Smooth muscle cell (in vitro differentiated cells): Measurements from ENCODE around the gene MYO18A. TPM values are rescaled to one million over a fixed set of nuclear protein-coding genes. Genes with fewer than 3 reads are reported as not detected.

Source experiments
- DNase-seq: peaks from one replicate; lab custom pipeline; 2025; ENCODE audit not compliant: unreplicated experiment; lab: John Stamatoyannopoulos, UW
- H2AFZ ChIP-seq: fragments of 200-600 bp; sonication (generic); 2 replicates; pipeline ENCODE4 v1.6.0; 2016; ENCODE audit warnings: antibody characterized with exemption, low read depth, mild to moderate bottlenecking
- H3F3A ChIP-seq: fragments of 200-600 bp; sonication (generic); 2 replicates; pipeline ENCODE4 v1.6.0; 2017; ENCODE audit warnings: antibody characterized with exemption, low read depth
- H3K27ac ChIP-seq: fragments of 200-600 bp; sonication (generic); 2 replicates; pipeline ENCODE4 v1.5.1; 2016; ENCODE audit warnings: low read depth, mild to moderate bottlenecking
- H3K27me3 ChIP-seq: fragments of 200-600 bp; sonication (generic); 2 replicates; pipeline ENCODE4 v1.6.1; 2016; ENCODE audit warnings: low read depth, mild to moderate bottlenecking
- H3K36me3 ChIP-seq: fragments of 200-600 bp; sonication (generic); 2 replicates; pipeline ENCODE4 v1.5.1; 2016; ENCODE audit warnings: low read depth
- H3K4me1 ChIP-seq: fragments of 200-600 bp; sonication (generic); 2 replicates; pipeline ENCODE4 v1.5.1; 2016; ENCODE audit warnings: low read depth
- H3K4me2 ChIP-seq: fragments of 200-600 bp; sonication (generic); 2 replicates; pipeline ENCODE4 v1.6.0; 2016; ENCODE audit warnings: mild to moderate bottlenecking
- H3K4me3 ChIP-seq: fragments of 200-600 bp; sonication (generic); 2 replicates; pipeline ENCODE4 v1.5.1; 2016; ENCODE audit warnings: mild to moderate bottlenecking
- H3K79me2 ChIP-seq: fragments of 200-600 bp; sonication (generic); 2 replicates; pipeline ENCODE4 v1.6.0; 2016; ENCODE audit warnings: low read depth, mild to moderate bottlenecking
- H3K9ac ChIP-seq: fragments of 200-600 bp; sonication (generic); 2 replicates; pipeline ENCODE4 v1.6.0; 2016; ENCODE audit warnings: low read depth
- H3K9me3 ChIP-seq: fragments of 200-600 bp; sonication (generic); replicated peaks from 2 replicates; pipeline ENCODE4 v1.5.1; 2016; ENCODE audit warnings: low read depth
- H4K20me1 ChIP-seq: fragments of 200-600 bp; sonication (generic); 2 replicates; pipeline ENCODE4 v1.6.0; 2016; ENCODE audit warnings: low read depth
- CTCF ChIP-seq: fragments of 200-600 bp; sonication (generic); IDR thresholded peaks from 2 replicates; pipeline ENCODE4 v1.5.1; 2017; ENCODE audit warnings: borderline replicate concordance, mild to moderate bottlenecking, antibody characterized with exemption; ENCODE audit not compliant: insufficient read depth, poor library complexity, severe bottlenecking
- WGBS: methylation state at CpG from one replicate; pipeline ENCODE4 v1.1.7; 2016; ENCODE audit warnings: low lambda C conversion rate; 5-methylcytosine and 5-hydroxymethylcytosine counted together
- polyA plus RNA-seq: library from polyadenylated mRNA; unstranded; fragments of >200 nt; fragmentation: Nextera tagmentation; extraction: Ambion mirVana; gene quantifications from 2 replicates; pipeline ENCODE4 v1.2.1, GENCODE V29; 2016
- total RNA-seq: library from RNA; depleted of rRNA; stranded (reverse); fragments of >200 nt; gene quantifications from 2 replicates; pipeline ENCODE4 v1.2.3, GENCODE V29; 2014

The MYO18A gene
- total and polyA plus RNA-seq, 2 experiments from 2014 or later, result 18.0 to 22.1 TPM

- no peak for TF ChIP-seq CTCF
- over 99% methylated on average over 6 of the region's 6 CpGs for WGBS
- no peaks in the 10 kb centered on the region for H3F3A ChIP-seq
- H3K79me2 ChIP-seq, result no peaks in the 10 kb centered on the region
- no peak overlapping the region for H3K9ac ChIP-seq
- DNase-seq, result no peak
- H2AFZ ChIP-seq, result no peak overlapping the region
- peaks cover 31% of the 10 kb centered on the region for H4K20me1 ChIP-seq
- no peaks in the 10 kb centered on the region for H3K27me3 ChIP-seq
- no peaks in the 10 kb centered on the region for H3K4me1 ChIP-seq
- H3K36me3 ChIP-seq, result no peaks in the 10 kb centered on the region
- H3K4me3 ChIP-seq, result no peak overlapping the region
- no peak overlapping the region for H3K4me2 ChIP-seq
- no peak overlapping the region for H3K27ac ChIP-seq
- H3K9me3 ChIP-seq, result no peaks in the 10 kb centered on the region
Observed at GRCh38 chr17:29119265-29119664, 60.9 kb downstream of the MYO18A start.

DNA sequence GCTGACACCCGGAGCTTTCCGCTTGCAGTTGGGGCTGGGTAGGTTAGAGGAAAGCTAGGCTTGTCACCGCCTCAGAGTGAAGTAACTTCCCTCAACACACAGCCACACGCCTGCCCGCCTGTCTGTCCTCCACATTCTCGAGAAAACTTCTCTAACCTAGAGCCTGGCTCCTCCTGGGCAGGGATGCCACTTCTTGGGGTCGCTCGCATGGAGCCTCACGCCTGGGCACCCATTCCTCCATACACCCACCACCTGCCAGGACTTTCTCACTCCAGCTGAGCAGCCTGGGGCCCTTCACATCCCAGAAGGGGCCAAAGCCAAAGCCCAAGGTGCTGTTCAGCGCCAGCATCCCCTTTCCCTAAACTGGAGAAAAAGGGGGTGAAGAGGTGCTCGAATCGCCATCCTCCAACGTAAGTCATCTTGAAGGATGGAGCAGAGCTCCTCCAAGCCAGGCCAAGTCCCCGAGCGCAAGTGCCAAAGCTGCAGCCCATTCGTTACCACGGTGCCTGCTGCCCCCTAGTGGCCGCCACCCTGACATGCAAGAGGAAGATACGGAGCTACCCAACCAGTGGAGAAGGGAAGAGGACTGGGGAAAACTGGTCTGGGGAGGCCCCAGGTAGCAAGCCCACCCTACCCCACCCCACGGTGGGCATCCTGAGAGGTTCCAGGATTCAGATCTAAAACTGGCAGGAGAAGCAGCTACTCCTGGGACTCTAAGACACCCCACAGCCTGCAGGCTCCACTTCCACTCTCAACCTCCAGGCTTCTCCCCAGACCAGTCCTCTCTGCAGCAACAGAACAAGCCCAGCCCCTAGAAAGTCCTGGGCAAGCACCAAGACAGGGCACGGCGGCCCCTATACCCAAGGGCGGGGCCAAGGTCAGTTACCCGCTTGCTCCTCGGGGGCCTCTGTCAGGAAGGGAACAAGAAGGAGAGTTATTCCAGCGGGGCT, 63.1 kb downstream of the MYO18A start:
- H3K36me3 ChIP-seq, result no peaks in the 10 kb centered on the region
- H3K27me3 ChIP-seq, result no peaks in the 10 kb centered on the region
- no peak overlapping the region for H3K4me2 ChIP-seq
- H2AFZ ChIP-seq, result no peak overlapping the region
- 54% methylated on average over 25 of the region's 26 CpGs for WGBS
- no peaks in the 10 kb centered on the region for H3F3A ChIP-seq
- DNase-seq, result peak; percentile 15
- H3K79me2 ChIP-seq, result no peaks in the 10 kb centered on the region
- H3K9me3 ChIP-seq, result no peaks in the 10 kb centered on the region
- peak; percentile 88 for TF ChIP-seq CTCF
- no peak overlapping the region for H3K4me3 ChIP-seq
- H4K20me1 ChIP-seq, result peaks cover 15% of the 10 kb centered on the region
- H3K9ac ChIP-seq, result no peak overlapping the region
- H3K4me1 ChIP-seq, result no peaks in the 10 kb centered on the region
- H3K27ac ChIP-seq, result no peak overlapping the region

GRCh38 chr17:29115961-29116803, 64.0 kb downstream of the MYO18A start:
- no peak for DNase-seq
- H3K4me2 ChIP-seq, result no peak overlapping the region

More at GRCh38 chr17:29115961-29116803, 64.0 kb downstream of the MYO18A start:
- Histone ChIP-seq H4K20me1 (peaks cover 19% of the 10 kb centered on the region), H3K9me3 (no peaks in the 10 kb centered on the region), H3K9ac (no peak overlapping the region), H3K4me1 (no peaks in the 10 kb centered on the region), H3K4me3 (no peak overlapping the region), H2AFZ (no peak overlapping the region), H3K27ac (no peak overlapping the region), H3K36me3 (no peaks in the 10 kb centered on the region), H3K79me2 (no peaks in the 10 kb centered on the region), H3K27me3 (no peaks in the 10 kb centered on the region), H3F3A (no peaks in the 10 kb centered on the region)
- peak; percentile 37 for TF ChIP-seq CTCF
- WGBS, result 69% methylated on average over 19 of the region's 20 CpGs
